ENCODE measurements around the gene GFAP.

GRCh38 chr17:44924107-44924544, 8.8 kb upstream of the GFAP start:
- TF ChIP-seq CTCF (conservative IDR thresholded peaks at IDR 0.05) (no peak), ZFX (IDR thresholded peaks at IDR 0.05) (no peak)
